HuH-7.5 (cell line): ENCODE results near the gene VPREB3.
A peak's percentile ranks its signal among the peaks of the same experiment; 100 is the strongest.

Experiments
- DNase-seq: peaks from one replicate; pipeline ENCODE4 v3.0.0; 2011; ENCODE audit warnings: low spot score

Gene VPREB3

GRCh38 chr22:23764899-23765881 is 11.0 kb upstream of the VPREB3 start:
- no peak for DNase-seq

DNA sequence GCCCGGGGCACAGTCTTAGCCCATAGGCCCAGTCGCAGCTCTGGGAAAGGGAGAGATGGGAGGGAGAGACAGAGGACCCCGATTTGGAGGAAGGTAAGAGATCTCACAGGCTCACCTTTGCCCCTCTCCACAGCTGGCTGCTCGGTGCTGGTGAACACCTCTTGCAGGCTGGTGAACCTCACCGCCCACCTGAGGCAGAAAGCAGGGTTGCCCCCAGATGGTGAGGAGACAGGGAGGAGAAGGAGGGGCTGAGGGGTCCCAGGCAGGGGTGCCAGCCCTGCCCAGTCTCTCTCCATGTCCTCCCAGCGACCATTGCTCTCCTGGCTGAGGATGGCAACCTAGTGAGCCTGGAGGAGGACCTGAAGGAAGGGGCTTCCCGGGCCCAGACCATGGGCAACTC is 9.7 kb upstream of the VPREB3 start:
- no peak for DNase-seq

DNA sequence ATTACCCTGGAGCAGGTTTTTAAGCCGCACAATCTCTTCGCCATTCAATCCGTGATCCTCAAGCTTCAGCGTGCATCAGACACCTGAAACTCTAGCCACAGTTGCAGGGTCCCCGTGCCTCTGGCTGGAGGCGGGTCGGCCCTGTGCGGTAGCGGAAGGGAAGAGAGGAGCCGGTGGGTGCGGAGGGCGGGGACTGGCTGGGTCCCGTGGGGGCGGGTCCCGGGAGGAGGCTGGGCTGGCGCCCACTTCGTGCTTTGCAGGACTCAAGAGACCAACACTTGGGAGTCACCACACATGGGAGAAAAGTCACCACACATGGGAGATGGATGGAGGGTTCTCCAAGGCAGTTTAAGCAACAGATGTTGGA is 9.3 kb upstream of the VPREB3 start:
- DNase-seq: no peak

DNA sequence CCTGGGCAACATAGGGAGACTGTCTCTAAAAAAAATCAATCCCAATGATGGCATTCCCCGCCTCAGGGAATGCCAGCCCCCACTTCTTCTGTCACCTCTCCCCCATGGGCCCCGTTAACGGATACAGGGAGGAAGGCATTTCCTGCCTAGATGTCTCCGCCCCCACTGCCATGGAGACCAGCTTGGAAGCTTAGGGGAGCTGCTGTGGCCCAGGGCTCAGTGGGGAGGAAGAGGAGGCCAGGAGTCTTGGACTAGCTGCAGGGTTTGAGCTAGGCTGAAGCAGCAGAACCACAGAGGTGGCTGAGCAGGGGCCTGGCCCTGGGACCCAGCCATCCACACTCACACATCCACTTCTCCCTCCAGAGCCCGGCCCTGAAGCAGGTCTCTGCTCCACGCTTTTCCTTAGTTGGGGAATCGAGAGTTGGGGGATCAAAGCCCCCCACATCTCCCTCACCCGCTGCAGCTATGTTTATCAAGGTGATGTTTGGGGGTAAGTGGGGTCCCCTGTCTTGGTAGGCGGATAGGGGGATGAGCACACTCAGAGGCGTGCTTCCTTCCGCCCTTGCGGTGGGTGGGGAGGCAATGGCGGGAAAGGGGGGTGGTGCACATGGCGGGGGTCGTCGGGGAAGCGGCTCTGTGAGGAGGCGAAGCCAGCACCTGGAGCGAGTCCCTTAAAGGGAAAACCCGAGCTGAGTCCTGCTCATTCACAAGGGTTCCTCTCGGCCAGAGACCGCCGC is 8.8 kb upstream of the VPREB3 start, which contains the start of gene C22orf15:
TSS of gene C22orf15 (plus strand) at position 149 of the 737 bp plus-strand sequence. CDS start at position 466, 317 bp downstream.
- DNase-seq: no peak

DNA sequence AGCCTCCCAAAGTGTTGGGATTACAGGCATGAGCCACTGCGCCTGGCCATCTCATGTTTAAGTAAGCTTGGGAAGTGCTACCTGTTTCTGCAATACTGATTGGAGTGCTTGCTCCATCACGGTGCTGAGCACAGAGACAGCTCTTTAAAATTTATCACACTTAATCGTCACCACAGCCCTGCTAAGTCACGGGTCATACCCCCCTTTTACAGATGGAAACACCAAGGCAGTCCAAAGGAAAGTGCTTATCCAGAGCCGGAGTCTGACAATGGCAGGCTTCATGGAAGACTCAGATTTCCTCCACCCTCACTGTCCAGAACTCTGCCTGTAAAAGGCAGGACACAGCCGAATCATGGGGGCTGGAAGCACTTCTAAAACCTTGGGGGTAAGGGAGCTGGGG is 5.8 kb upstream of the VPREB3 start:
- DNase-seq: no peak

GRCh38 chr22:23759566-23759965 is 5.3 kb upstream of the VPREB3 start:
- no peak for DNase-seq

DNA sequence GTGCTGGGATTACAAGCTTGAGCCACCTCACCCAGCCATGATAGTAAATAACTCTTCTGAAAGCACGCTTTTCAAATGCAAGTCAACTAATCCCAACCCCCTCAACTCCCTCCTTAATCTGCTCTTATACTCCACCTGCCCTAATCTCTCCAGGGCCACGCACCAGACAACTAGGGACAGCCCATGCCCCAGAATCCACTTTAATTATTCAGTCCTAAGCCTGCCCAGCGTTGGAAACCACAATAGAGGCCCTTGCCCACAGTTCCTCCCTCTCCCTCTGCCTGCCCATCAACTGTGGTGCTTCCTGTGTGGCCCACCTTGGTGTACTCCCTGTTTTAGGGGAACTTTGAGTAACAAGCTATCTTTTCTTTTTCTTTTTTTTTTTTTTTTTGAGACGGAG is 2.7 kb upstream of the VPREB3 start:
- no peak for DNase-seq

GRCh38 chr22:23755711-23756110 is 1.5 kb upstream of the VPREB3 start:
- no peak for DNase-seq

GRCh38 chr22:23754980-23755636 is 883 bp upstream of the VPREB3 start:
- no peak for DNase-seq

GRCh38 chr22:23753385-23753784 is 840 bp downstream of the VPREB3 start:
- DNase-seq: no peak

GRCh38 chr22:23752750-23753149 is 1.5 kb downstream of the VPREB3 start:
- DNase-seq: no peak

GRCh38 chr22:23752090-23752691 is 2.0 kb downstream of the VPREB3 start:
- DNase-seq: no peak

DNA sequence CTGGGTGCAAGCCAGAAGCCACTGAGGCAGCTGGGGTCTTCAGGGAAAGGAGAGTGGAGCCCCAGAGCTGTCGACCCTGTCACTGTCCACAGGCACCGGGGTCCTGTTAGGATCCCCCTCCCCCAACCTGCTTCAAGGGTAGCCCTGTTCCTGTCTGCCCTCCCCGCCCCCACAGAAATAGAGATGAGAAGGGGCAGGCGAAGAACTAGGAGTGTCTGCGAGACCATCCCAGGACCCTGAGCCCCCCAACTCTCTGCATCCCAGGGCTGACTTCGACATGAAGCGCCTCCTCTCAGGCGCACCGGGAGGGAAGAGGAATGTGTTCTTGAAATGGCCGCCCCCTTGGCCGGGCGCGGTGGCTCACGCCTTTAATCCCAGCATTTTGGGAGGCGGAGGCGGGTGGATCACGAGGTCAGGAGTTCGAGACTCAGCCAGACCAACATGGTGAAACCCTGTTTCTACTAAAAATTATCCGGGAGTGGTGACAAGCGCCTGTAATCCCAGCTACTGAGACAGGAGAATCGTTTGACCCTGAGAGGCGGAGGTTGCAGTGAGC is 2.7 kb downstream of the VPREB3 start:
- no peak for DNase-seq

GRCh38 chr22:23750714-23751440 is 3.3 kb downstream of the VPREB3 start, which contains the start of gene ZNF70:
Gene ZNF70, minus strand, starts transcription at chr22:23751112. Its CDS starts 5,972 bp downstream, at chr22:23745140.
- DNase-seq: peak; percentile 85

DNA sequence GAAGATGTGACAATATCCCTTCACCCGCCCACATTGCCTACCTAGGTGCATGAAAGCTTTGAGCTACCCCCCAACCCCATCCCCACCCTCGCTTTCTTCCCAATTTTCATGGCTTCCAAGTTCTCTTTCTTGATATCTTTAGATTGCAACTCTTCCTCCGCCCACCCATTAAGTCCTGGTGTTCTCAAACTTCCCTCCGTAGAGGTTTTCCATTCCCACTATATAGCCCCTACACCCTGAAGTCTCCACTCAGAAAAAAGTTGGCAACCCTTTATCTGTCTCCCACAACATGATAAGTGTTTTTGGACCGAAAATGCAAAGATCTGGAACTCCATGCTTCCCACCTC is 3.9 kb downstream of the VPREB3 start:
- DNase-seq: no peak

- no peak for DNase-seq
These were observed 4.4 kb downstream of the VPREB3 start for GRCh38 chr22:23749841-23750301.

DNA sequence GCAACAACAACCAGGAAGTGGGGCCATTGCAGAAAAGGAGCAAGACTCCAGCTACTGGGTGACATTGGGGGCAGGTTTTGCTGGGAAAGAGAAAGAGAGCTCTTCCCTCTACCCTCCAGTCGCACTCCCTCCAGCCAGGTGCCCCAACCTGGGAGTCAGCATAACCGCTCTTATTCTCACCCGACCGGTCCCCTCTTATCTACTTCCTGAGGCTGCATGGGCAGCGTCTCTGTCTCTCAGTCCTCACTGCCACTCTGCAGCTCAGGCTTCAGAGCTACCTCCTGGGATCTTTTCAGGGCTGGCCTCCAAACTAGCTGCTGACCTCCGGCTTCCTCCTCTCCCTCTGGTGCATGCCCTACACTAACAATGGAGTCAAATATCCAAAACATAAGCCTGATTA is 8.4 kb downstream of the VPREB3 start:
- no peak for DNase-seq

DNA sequence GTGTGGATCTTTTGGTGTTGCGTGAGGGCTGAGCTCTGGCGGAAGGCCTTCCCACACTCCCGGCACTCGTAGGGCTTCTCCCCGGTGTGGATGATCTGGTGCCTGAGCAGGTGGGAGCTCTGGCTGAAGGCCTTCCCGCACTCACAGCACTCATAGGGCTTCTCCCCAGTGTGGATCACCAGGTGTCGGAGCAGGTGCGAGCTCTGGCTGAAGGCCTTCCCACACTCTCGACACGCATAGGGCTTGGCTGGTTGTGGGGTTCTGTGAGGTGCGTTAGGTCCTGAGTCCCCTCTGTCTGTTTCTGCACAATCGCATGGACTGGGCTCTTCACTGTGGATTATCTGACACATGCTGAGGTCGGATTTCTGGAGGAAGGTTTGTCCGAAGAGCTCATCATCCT is 9.7 kb downstream of the VPREB3 start:
- no peak for DNase-seq

DNA sequence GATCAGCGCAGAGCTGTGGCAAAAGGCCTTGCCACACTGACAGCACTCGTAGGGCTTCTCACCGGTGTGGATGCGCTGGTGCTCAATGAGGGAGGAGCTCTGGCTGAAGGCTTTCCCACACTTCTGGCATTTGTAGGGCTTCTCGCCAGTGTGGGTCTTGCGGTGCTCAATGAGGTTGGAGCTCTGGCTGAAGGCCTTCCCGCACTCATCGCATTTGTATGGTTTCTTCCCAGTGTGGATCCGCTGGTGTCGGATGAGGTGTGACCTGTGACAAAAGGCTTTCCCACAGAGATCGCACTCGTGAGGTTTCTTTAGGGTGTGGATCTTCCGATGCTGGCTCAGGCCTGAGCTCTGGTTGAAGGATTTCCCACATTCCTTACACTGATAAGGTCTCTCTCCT is 10.2 kb downstream of the VPREB3 start:
- no peak for DNase-seq

DNA sequence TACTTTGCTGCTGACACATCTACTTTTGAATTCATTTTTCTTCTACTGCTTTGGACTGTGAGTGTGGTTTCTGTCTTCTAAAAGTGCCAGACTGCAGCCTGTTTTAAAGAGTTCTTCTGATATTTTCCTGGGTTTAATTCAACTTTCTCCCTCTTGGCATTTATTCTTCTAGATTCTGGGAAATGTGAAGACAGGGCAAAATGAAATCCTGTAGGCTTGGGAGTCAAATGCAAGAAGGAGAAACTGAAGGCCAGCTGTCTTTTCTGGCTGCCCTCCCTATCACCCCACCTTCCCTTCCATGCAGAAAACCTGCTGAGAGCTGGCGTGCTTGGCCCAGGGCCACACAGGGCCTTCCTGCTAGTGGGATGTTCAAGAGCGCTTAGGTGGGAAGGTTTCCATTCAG is 10.9 kb downstream of the VPREB3 start:
- no peak for DNase-seq
